Measurements from ENCODE around the gene RXRA.

GRCh38 chr9:134403682-134404301, 77.5 kb downstream of the RXRA start:
- no peak for TF ChIP-seq CTCF (IDR thresholded peaks at IDR 0.05; ENCODE audit: insufficient read depth, low read length, poor library complexity, severe bottlenecking)
- no peak for TF ChIP-seq EZH2phosphoT487 (conservative IDR thresholded peaks at IDR 0.05; ENCODE audit: low read length)

Measured in SU-DHL-6 (cell line).